PC-9 (cell line): ENCODE results near the gene ITFG1. TPM values are rescaled to one million over a fixed set of nuclear protein-coding genes. Genes with fewer than 3 reads are reported as not detected.

ENCODE experiments used
- BruUV-seq: library from RNA; stranded (reverse); fragments of 400-500 nt; replicated peaks from 2 replicates; lab custom pipeline; 2021; lab: Mats Ljungman, UMichigan
- CTCF ChIA-PET: fragments of 300-600 bp; sonication (Branson Sonifier 250); formaldehyde crosslinking; loops from one replicate; lab custom pipeline; 2022; ENCODE audit warnings: antibody characterized with exemption; lab: Charles Lee
- POLR2A ChIA-PET: fragments of 300-600 bp; sonication (Branson Sonifier 250); formaldehyde crosslinking; loops from one replicate; lab custom pipeline; 2022; ENCODE audit warnings: antibody characterized with exemption; ENCODE audit not compliant: unreplicated experiment; lab: Charles Lee
- DNase-seq, 2 experiments: peaks; one replicate each; pipeline versions ENCODE4 v3.0.0 to v3.0.0-alpha.2; 2015 to 2022; ENCODE audit warnings: mixed read lengths in 1 of 2
- H2AFZ ChIP-seq: fragments of 200-600 bp; sonication (generic); 2 replicates; pipeline ENCODE4 v1.8.1; 2017; ENCODE audit warnings: antibody characterized with exemption
- H3F3A ChIP-seq: fragments of 200-600 bp; sonication (generic); 2 replicates; pipeline ENCODE4 v1.8.1; 2017; ENCODE audit warnings: antibody characterized with exemption, mild to moderate bottlenecking, low read depth; ENCODE audit not compliant: insufficient read depth
- H3K27ac ChIP-seq: fragments of 200-600 bp; sonication (generic); 2 replicates; pipeline ENCODE4 v1.6.1; 2016; ENCODE audit warnings: mixed run types
- H3K27me3 ChIP-seq: fragments of 200-600 bp; sonication (generic); 2 replicates; pipeline ENCODE4 v1.6.1; 2016; ENCODE audit warnings: low read depth, mixed run types; ENCODE audit not compliant: insufficient read depth
- H3K36me3 ChIP-seq: fragments of 200-600 bp; sonication (generic); 2 replicates; pipeline ENCODE4 v1.6.1; 2016; ENCODE audit warnings: low read depth, mixed run types
- H3K4me1 ChIP-seq: fragments of 200-600 bp; sonication (generic); replicated peaks from 2 replicates; pipeline ENCODE4 v1.6.1; 2016; ENCODE audit warnings: mixed run types; ENCODE audit not compliant: insufficient read depth
- H3K4me2 ChIP-seq: fragments of 200-600 bp; sonication (generic); 2 replicates; pipeline ENCODE4 v1.6.1; 2017; ENCODE audit warnings: mixed run types
- H3K4me3 ChIP-seq: fragments of 200-600 bp; sonication (generic); 2 replicates; pipeline ENCODE4 v1.6.1; 2016; ENCODE audit warnings: mixed run types
- H3K79me2 ChIP-seq: fragments of 200-600 bp; sonication (generic); 2 replicates; pipeline ENCODE4 v1.6.1; 2017; ENCODE audit warnings: low read depth, mixed run types
- H3K9me2 ChIP-seq: fragments of 200-600 bp; sonication (generic); 2 replicates; pipeline ENCODE4 v1.8.1; 2017; ENCODE audit warnings: mild to moderate bottlenecking; ENCODE audit not compliant: insufficient read depth
- H3K9me3 ChIP-seq: fragments of 200-600 bp; sonication (generic); 2 replicates; pipeline ENCODE4 v1.8.1; 2016; ENCODE audit warnings: low read depth; ENCODE audit not compliant: insufficient read depth
- H4K20me1 ChIP-seq: fragments of 200-600 bp; sonication (generic); 2 replicates; pipeline ENCODE4 v1.8.1; 2017; ENCODE audit not compliant: insufficient read depth
- EZH2 ChIP-seq: fragments of 200-600 bp; sonication (generic); IDR thresholded peaks from 2 replicates; pipeline ENCODE4 v1.8.0; 2017; ENCODE audit warnings: antibody characterized with exemption, low read depth
- intact Hi-C: fragments of 100-400 bp; cut with micrococcal nuclease; formaldehyde crosslinking; loops from one replicate; pipeline ENCODE4 v1.10.0; 2022; ENCODE audit not compliant: unreplicated experiment
- total RNA-seq: library from RNA; stranded (reverse); gene quantifications from 2 replicates; pipeline ENCODE4 v1.2.3, GENCODE V29; 2021
- TF ChIP-seq, protein P1 (sequence below): fragments of 200-600 bp; sonication (generic); conservative IDR thresholded peaks from 2 replicates; pipeline ENCODE4 v1.6.1; 2017; ENCODE audit warnings: mixed run types, antibody characterized with exemption, mild to moderate bottlenecking, moderate library complexity

ITFG1 gene
- total RNA-seq, 1 experiment from 2014 or later = 33.0 TPM

DNA sequence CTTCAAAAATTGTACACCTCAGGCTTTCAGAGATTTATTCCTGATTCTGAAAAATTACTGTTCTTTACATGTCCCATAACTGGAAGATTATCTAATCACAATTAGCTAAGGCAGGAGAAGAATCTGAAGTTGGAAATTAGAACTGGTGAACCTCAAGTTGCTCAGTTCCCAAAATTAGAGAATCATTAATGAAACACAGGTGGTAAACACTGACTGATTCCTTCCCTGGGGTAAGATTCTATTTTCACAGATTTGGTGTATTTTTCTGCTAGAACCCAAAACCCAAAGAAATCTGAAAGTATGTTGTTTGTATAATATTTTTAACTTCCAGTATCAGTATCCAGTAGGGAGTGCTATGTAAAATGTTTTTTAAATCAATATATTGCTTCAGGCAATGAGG lies 26.0 kb upstream of the ITFG1 start:
- POLR2A ChIA-PET = no interaction called here
- intact Hi-C loops = no loop called here

DNA sequence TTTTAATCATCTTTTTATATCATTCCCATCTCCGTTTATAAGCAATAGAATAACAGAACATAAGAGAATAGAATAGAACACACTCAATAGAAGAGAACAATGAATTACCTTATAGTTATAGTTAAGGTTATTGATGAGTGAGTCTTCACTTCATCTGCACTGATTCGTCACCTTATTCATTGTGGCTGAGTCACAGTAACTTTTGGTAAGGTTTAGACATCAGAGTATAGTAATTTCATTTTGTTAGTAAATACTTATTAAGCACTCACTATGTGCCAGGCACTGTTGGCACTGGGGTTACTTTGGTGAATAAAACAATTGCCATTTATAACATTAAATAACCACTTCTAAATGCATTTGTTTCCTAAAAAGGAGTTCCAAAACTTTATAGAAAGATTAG lies 22.8 kb upstream of the ITFG1 start:
- intact Hi-C loops = no loop called here
- no peak overlapping the region for H3K4me2 ChIP-seq
- H3K9me3 ChIP-seq = no peaks in the 10 kb centered on the region
- no peak overlapping the region for H3K4me3 ChIP-seq
- no peak overlapping the region for H2AFZ ChIP-seq
- H3K4me1 ChIP-seq = no peaks in the 10 kb centered on the region
- H3K79me2 ChIP-seq = peaks cover 40% of the 10 kb centered on the region
- no peak for DNase-seq
- peaks cover 11% of the 10 kb centered on the region; the same call in 1 of the 2 replicates for H4K20me1 ChIP-seq
- TF ChIP-seq EZH2 = no peak
- TF ChIP-seq, protein P1, sequence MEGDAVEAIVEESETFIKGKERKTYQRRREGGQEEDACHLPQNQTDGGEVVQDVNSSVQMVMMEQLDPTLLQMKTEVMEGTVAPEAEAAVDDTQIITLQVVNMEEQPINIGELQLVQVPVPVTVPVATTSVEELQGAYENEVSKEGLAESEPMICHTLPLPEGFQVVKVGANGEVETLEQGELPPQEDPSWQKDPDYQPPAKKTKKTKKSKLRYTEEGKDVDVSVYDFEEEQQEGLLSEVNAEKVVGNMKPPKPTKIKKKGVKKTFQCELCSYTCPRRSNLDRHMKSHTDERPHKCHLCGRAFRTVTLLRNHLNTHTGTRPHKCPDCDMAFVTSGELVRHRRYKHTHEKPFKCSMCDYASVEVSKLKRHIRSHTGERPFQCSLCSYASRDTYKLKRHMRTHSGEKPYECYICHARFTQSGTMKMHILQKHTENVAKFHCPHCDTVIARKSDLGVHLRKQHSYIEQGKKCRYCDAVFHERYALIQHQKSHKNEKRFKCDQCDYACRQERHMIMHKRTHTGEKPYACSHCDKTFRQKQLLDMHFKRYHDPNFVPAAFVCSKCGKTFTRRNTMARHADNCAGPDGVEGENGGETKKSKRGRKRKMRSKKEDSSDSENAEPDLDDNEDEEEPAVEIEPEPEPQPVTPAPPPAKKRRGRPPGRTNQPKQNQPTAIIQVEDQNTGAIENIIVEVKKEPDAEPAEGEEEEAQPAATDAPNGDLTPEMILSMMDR = no peak
- H3K27ac ChIP-seq = no peak overlapping the region
- H3K9me2 ChIP-seq = no peaks in the 10 kb centered on the region
- ChIA-PET POLR2A (no interaction called here), CTCF (no interaction called here)
- BruUV-seq = no TSS peak
- H3K36me3 ChIP-seq = peaks cover 6% of the 10 kb centered on the region; the same call in 1 of the 2 replicates
- no peaks in the 10 kb centered on the region for H3F3A ChIP-seq
- H3K27me3 ChIP-seq = no peaks in the 10 kb centered on the region

More for the DNA sequence above, 26.0 kb upstream of the ITFG1 start:
- H4K20me1 ChIP-seq = peaks cover 11% of the 10 kb centered on the region; the same call in 1 of the 2 replicates
- no peaks in the 10 kb centered on the region for H3K9me3 ChIP-seq
- H2AFZ ChIP-seq = no peak overlapping the region
- no TSS peak for BruUV-seq
- H3K36me3 ChIP-seq = peaks cover 6% of the 10 kb centered on the region; the same call in 1 of the 2 replicates
- H3F3A ChIP-seq = no peaks in the 10 kb centered on the region
- no peaks in the 10 kb centered on the region for H3K4me1 ChIP-seq
- no peak overlapping the region for H3K4me2 ChIP-seq
- no peak overlapping the region for H3K4me3 ChIP-seq
- no peaks in the 10 kb centered on the region for H3K9me2 ChIP-seq
- peaks cover 22% of the 10 kb centered on the region for H3K79me2 ChIP-seq
- H3K27ac ChIP-seq = no peak overlapping the region
- DNase-seq = no peak
- CTCF ChIA-PET = no interaction called here
- H3K27me3 ChIP-seq = no peaks in the 10 kb centered on the region
- TF ChIP-seq, protein P1 = no peak
- no peak for TF ChIP-seq EZH2

- Histone ChIP-seq H3F3A (no peaks in the 10 kb centered on the region), H3K27me3 (no peaks in the 10 kb centered on the region), H3K27ac (no peak overlapping the region), H3K36me3 (peaks cover 6% of the 10 kb centered on the region; the same call in 1 of the 2 replicates), H3K9me2 (no peaks in the 10 kb centered on the region), H3K79me2 (peaks cover 29% of the 10 kb centered on the region), H2AFZ (no peak overlapping the region), H3K4me1 (no peaks in the 10 kb centered on the region), H4K20me1 (peaks cover 11% of the 10 kb centered on the region; the same call in 1 of the 2 replicates), H3K9me3 (no peaks in the 10 kb centered on the region), H3K4me3 (no peak overlapping the region), H3K4me2 (no peak overlapping the region)
- no peak for DNase-seq
- intact Hi-C loops = no loop called here
- POLR2A ChIA-PET = no interaction called here
- BruUV-seq = no TSS peak
- CTCF ChIA-PET = no interaction called here
- TF ChIP-seq, protein P1 = no peak
- TF ChIP-seq EZH2 = no peak
These were observed 21.0 kb upstream of the ITFG1 start for GRCh38 chr16:47481698-47482374.
